Fibroblast of lung (primary cell): ENCODE measurements around the gene CREG1. TPM values are rescaled to one million over a fixed set of nuclear protein-coding genes. Genes with fewer than 3 reads are reported as not detected.

Experiments used
- DNase-seq, 2 donors: peaks; one replicate each; pipeline versions ENCODE4 v3.0.0 to v3.0.0-alpha.2; 2010; ENCODE audit warnings: low read depth in 2 of 2
- H2AFZ ChIP-seq: 2 replicates; pipeline ENCODE4 v1.5.1; 2012; ENCODE audit warnings: low read length, control low read depth, inconsistent platforms
- H3K27ac ChIP-seq: 2 replicates; pipeline ENCODE4 v1.5.1; 2011; ENCODE audit warnings: low read length, control low read depth; ENCODE audit not compliant: insufficient read depth
- H3K27me3 ChIP-seq: 2 replicates; pipeline ENCODE4 v1.5.1; 2011; ENCODE audit warnings: mild to moderate bottlenecking, low read length; ENCODE audit not compliant: control insufficient read depth, insufficient read depth
- H3K36me3 ChIP-seq: 2 replicates; pipeline ENCODE4 v1.5.1; 2011; ENCODE audit warnings: low read length; ENCODE audit not compliant: control insufficient read depth, insufficient read depth
- H3K4me1 ChIP-seq: 2 replicates; pipeline ENCODE4 v1.5.1; 2011; ENCODE audit warnings: low read length; ENCODE audit not compliant: control insufficient read depth, insufficient read depth; ENCODE audit errors: extremely low read depth
- H3K4me2 ChIP-seq: 2 replicates; pipeline ENCODE4 v1.5.1; 2011; ENCODE audit warnings: low read length, control low read depth; ENCODE audit not compliant: insufficient read depth; ENCODE audit errors: extremely low read depth
- H3K4me3 ChIP-seq, 4 experiments: fragments of 200-600 bp in 1 of 4; sonication (generic) in 1 of 4; replicated peaks in 1 of 4; 2 replicates each; pipeline ENCODE4 v1.5.1; 2011 to 2016; ENCODE audit warnings: low read length in 4 of 4, low read depth in 3 of 4, mild to moderate bottlenecking in 3 of 4, control low read depth in 2 of 4, inconsistent platforms in 1 of 4, mixed read lengths in 1 of 4; ENCODE audit not compliant: insufficient read depth in 1 of 4; ENCODE audit errors: control extremely low read depth in 1 of 4
- H3K79me2 ChIP-seq: 2 replicates; pipeline ENCODE4 v1.5.1; 2012; ENCODE audit warnings: mild to moderate bottlenecking, low read length, inconsistent platforms; ENCODE audit not compliant: control insufficient read depth, insufficient read depth
- H3K9ac ChIP-seq: 2 replicates; pipeline ENCODE4 v1.5.1; 2011; ENCODE audit warnings: mild to moderate bottlenecking, low read length, control low read depth; ENCODE audit not compliant: insufficient read depth
- H3K9me3 ChIP-seq: 2 replicates; pipeline ENCODE4 v1.5.1; 2012; ENCODE audit warnings: low read depth, low read length; ENCODE audit not compliant: control insufficient read depth, insufficient read depth
- H4K20me1 ChIP-seq: 2 replicates; pipeline ENCODE4 v1.5.1; 2011; ENCODE audit warnings: low read length; ENCODE audit not compliant: control insufficient read depth, insufficient read depth; ENCODE audit errors: extremely low read depth
- CTCF ChIP-seq, 2 donors: IDR thresholded peaks in 1 of 2; conservative IDR thresholded peaks in 1 of 2; 1 replicate in 1 of 2; 2 replicates in 1 of 2; pipeline ENCODE4 v1.5.1; 2011 to 2012; ENCODE audit warnings: low read length in 2 of 2, control low read depth in 1 of 2, inconsistent platforms in 1 of 2, low read depth in 1 of 2, mild to moderate bottlenecking in 1 of 2
- EZH2 ChIP-seq: IDR thresholded peaks from 2 replicates; pipeline ENCODE4 v1.5.1; 2012; ENCODE audit warnings: low read length, control low read depth, mild to moderate bottlenecking; ENCODE audit errors: missing control alignments
- polyA plus RNA-seq, 2 donors: library from polyadenylated mRNA; depleted of rRNA in 1 of 2; stranded (reverse) in 1 of 2; unstranded in 1 of 2; fragments of >200 nt; gene quantifications; 2 replicates each; pipeline ENCODE4 v1.2.1, GENCODE V29; 2011 to 2012; ENCODE audit warnings: missing spikeins in 1 of 2
- total RNA-seq: library from RNA; depleted of rRNA; stranded (reverse); fragments of >200 nt; gene quantifications from 2 replicates; pipeline ENCODE4 v1.2.1, GENCODE V29; 2014

Gene CREG1
- total and polyA plus RNA-seq, 2 donors (not counting 1 experiment from before 2014, with no cell fraction given): 58.5 to 75.5 TPM

GRCh38 chr1:167517535-167518330, 35.8 kb downstream of the CREG1 start:
- no peaks in the 10 kb centered on the region for H3K79me2 ChIP-seq
- no peak overlapping the region for H3K27ac ChIP-seq
- TF ChIP-seq EZH2: no peak
- no peak overlapping the region for H3K4me2 ChIP-seq
- no peaks in the 10 kb centered on the region for H3K4me1 ChIP-seq
- H3K36me3 ChIP-seq: no peaks in the 10 kb centered on the region
- no peaks in the 10 kb centered on the region for H3K27me3 ChIP-seq
- H3K4me3 ChIP-seq: no peak overlapping the region
- DNase-seq: no peak
- H3K9ac ChIP-seq: no peak overlapping the region
- no peak overlapping the region for H2AFZ ChIP-seq
- no peaks in the 10 kb centered on the region for H3K9me3 ChIP-seq
- H4K20me1 ChIP-seq: no peaks in the 10 kb centered on the region

- DNase-seq: no peak
- no peak overlapping the region for H3K4me2 ChIP-seq
Measured at GRCh38 chr1:167516404-167517388, 36.9 kb downstream of the CREG1 start.

GRCh38 chr1:167515893-167516321, 37.7 kb downstream of the CREG1 start:
- Histone ChIP-seq H3K79me2 (no peaks in the 10 kb centered on the region), H4K20me1 (no peaks in the 10 kb centered on the region), H3K4me3 (no peak overlapping the region), H3K27me3 (no peaks in the 10 kb centered on the region), H2AFZ (no peak overlapping the region), H3K27ac (no peak overlapping the region), H3K9me3 (no peaks in the 10 kb centered on the region), H3K36me3 (no peaks in the 10 kb centered on the region), H3K4me2 (no peak overlapping the region), H3K9ac (no peak overlapping the region), H3K4me1 (no peaks in the 10 kb centered on the region)
- DNase-seq: no peak
- TF ChIP-seq CTCF (conservative IDR thresholded peaks at IDR 0.05 in 1 of 2, IDR thresholded peaks at IDR 0.05 in 1 of 2; ENCODE audit: low read depth in 1 of 2, low read length in 2 of 2) (no peak), EZH2 (no peak)

More at GRCh38 chr1:167516404-167517388, 36.9 kb downstream of the CREG1 start:
- Histone ChIP-seq H4K20me1 (no peaks in the 10 kb centered on the region), H3K9ac (no peak overlapping the region), H2AFZ (no peak overlapping the region), H3K4me1 (no peaks in the 10 kb centered on the region), H3K9me3 (no peaks in the 10 kb centered on the region), H3K27me3 (no peaks in the 10 kb centered on the region), H3K36me3 (no peaks in the 10 kb centered on the region), H3K79me2 (no peaks in the 10 kb centered on the region), H3K27ac (no peak overlapping the region), H3K4me3 (no peak overlapping the region)
- TF ChIP-seq CTCF (conservative IDR thresholded peaks at IDR 0.05 in 1 of 2, IDR thresholded peaks at IDR 0.05 in 1 of 2; ENCODE audit: low read depth in 1 of 2, low read length in 2 of 2) (no peak), EZH2 (no peak)
